B cell (primary cell): ENCODE data around the gene ABCB6. TPM values are rescaled to one million over a fixed set of nuclear protein-coding genes. Genes with fewer than 3 reads are reported as not detected.

Source experiments
- ATAC-seq: fragments of 200-7000 bp; cut with Tn5 transposase; one replicate; pipeline ENCODE4 v1.10.0; 2021; ENCODE audit warnings: low read depth, mild to moderate bottlenecking, moderate number of reproducible peaks, moderate library complexity
- CTCF ChIA-PET: fragments of 350-600 bp; sonication (Branson Sonifier 250); formaldehyde crosslinking; loops from one replicate; lab custom pipeline; 2021; ENCODE audit warnings: antibody characterized with exemption, inconsistent platforms; lab: Charles Lee
- POLR2A ChIA-PET: fragments of 350-600 bp; sonication (Branson Sonifier 250); formaldehyde crosslinking; loops from one replicate; lab custom pipeline; 2021; ENCODE audit warnings: antibody characterized with exemption; lab: Charles Lee
- DNase-seq: peaks from one replicate; pipeline ENCODE4 v3.0.0; 2013
- H2AFZ ChIP-seq: 2 replicates; pipeline ENCODE4 v1.6.1; 2012; ENCODE audit warnings: mild to moderate bottlenecking, low read depth, low read length; ENCODE audit not compliant: insufficient read depth, poor library complexity, severe bottlenecking
- H3K27ac ChIP-seq, 2 donors: 1 replicate in 1 of 2; 2 replicates in 1 of 2; pipeline ENCODE4 v1.5.1; 2012 to 2013; ENCODE audit warnings: low read length in 2 of 2, mild to moderate bottlenecking in 2 of 2, moderate library complexity in 1 of 2
- H3K27me3 ChIP-seq, 4 experiments: fragments of 200-600 bp in 1 of 4; sonication (generic) in 1 of 4; replicated peaks in 1 of 4; 1 replicate in 2 of 4; 2 replicates in 2 of 4; pipeline versions ENCODE4 v1.6.1 to v1.7.0; 2013 to 2016; ENCODE audit warnings: low read length in 3 of 4, mild to moderate bottlenecking in 2 of 4, mixed read lengths in 1 of 4, moderate library complexity in 1 of 4; ENCODE audit not compliant: insufficient read depth in 4 of 4, control insufficient read depth in 3 of 4; ENCODE audit errors: control extremely low read depth in 1 of 4
- H3K36me3 ChIP-seq, 2 experiments: replicated peaks in 1 of 2; 1 replicate in 1 of 2; 2 replicates in 1 of 2; pipeline versions ENCODE4 v1.6.1 to v1.7.1; 2013; ENCODE audit warnings: low read length in 1 of 2; ENCODE audit not compliant: insufficient read depth in 2 of 2, control insufficient read depth in 1 of 2; ENCODE audit errors: control extremely low read depth in 1 of 2, extremely low read depth in 1 of 2
- H3K4me1 ChIP-seq, 2 donors: fragments of 200-600 bp in 1 of 2; sonication (generic) in 1 of 2; 1 replicate in 1 of 2; 2 replicates in 1 of 2; pipeline versions ENCODE4 v1.5.1 to v1.6.1; 2013 to 2017; ENCODE audit warnings: low read length in 2 of 2; ENCODE audit not compliant: control insufficient read depth in 2 of 2, insufficient read depth in 2 of 2
- H3K4me2 ChIP-seq: replicated peaks from 2 replicates; pipeline ENCODE3; 2012; ENCODE audit warnings: mild to moderate bottlenecking, low read depth, low read length; ENCODE audit not compliant: poor library complexity, severe bottlenecking
- H3K4me3 ChIP-seq, 5 experiments: fragments of 200-600 bp in 1 of 5; sonication (generic) in 1 of 5; 1 replicate in 3 of 5; 2 replicates in 2 of 5; pipeline versions ENCODE4 v1.5.1 to v1.7.0; 2011 to 2016; ENCODE audit warnings: low read length in 4 of 5, mild to moderate bottlenecking in 4 of 5, low read depth in 2 of 5, control low read depth in 1 of 5, moderate library complexity in 1 of 5; ENCODE audit not compliant: insufficient read depth in 1 of 5; ENCODE audit errors: control extremely low read depth in 1 of 5, extremely low read depth in 1 of 5
- H3K79me2 ChIP-seq: fragments of 200-600 bp; sonication (generic); one replicate; pipeline ENCODE4 v1.6.0; 2016; ENCODE audit warnings: low read length; ENCODE audit not compliant: control insufficient read depth, insufficient read depth
- H3K9ac ChIP-seq: fragments of 200-600 bp; sonication (generic); 2 replicates; pipeline ENCODE4 v1.6.1; 2017; ENCODE audit warnings: mild to moderate bottlenecking, low read length, moderate library complexity
- H3K9me3 ChIP-seq, 3 donors: one replicate each; pipeline versions ENCODE4 v1.6.1 to v1.7.1; 2013; ENCODE audit warnings: low read length in 2 of 3; ENCODE audit not compliant: control insufficient read depth in 2 of 3, insufficient read depth in 1 of 3; ENCODE audit errors: control extremely low read depth in 1 of 3
- H4K20me1 ChIP-seq: 2 replicates; pipeline ENCODE4 v1.6.0; 2012; ENCODE audit warnings: mild to moderate bottlenecking, low read length; ENCODE audit not compliant: insufficient read depth, control insufficient read depth, poor library complexity, severe bottlenecking
- H3K27ac Mint-ChIP-seq: one replicate; pipeline ENCODE4 v1.8.0; 2021; ENCODE audit warnings: mixed read lengths
- H3K27me3 Mint-ChIP-seq: one replicate; pipeline ENCODE4 v1.8.0; 2021; ENCODE audit warnings: mixed read lengths
- H3K4me1 Mint-ChIP-seq: one replicate; pipeline ENCODE4 v1.8.0; 2021; ENCODE audit warnings: mixed read lengths
- H3K4me3 Mint-ChIP-seq: one replicate; pipeline ENCODE4 v1.8.0; 2021; ENCODE audit warnings: mixed read lengths
- H3K9me3 Mint-ChIP-seq: one replicate; pipeline ENCODE4 v1.8.0; 2022; ENCODE audit warnings: mixed read lengths; ENCODE audit not compliant: insufficient read depth
- EZH2 ChIP-seq: IDR thresholded peaks from 2 replicates; pipeline ENCODE4 v1.6.1; 2012; ENCODE audit warnings: borderline replicate concordance, low read depth, mild to moderate bottlenecking, moderate library complexity, low read length; ENCODE audit not compliant: insufficient read depth, poor library complexity, severe bottlenecking
- WGBS: methylation state at CpG from one replicate; pipeline ENCODE4 v1.1.5; 2013; ENCODE audit warnings: missing lambda C conversion rate; ENCODE audit not compliant: insufficient coverage; 5-methylcytosine and 5-hydroxymethylcytosine counted together
- intact Hi-C: fragments of 100-400 bp; cut with micrococcal nuclease; formaldehyde crosslinking; loops from one replicate; pipeline ENCODE4 v1.10.0; 2022
- polyA plus RNA-seq: library from polyadenylated mRNA; depleted of rRNA; stranded (reverse); fragments of >200 nt; gene quantifications from 2 replicates; pipeline ENCODE4 v1.2.3, GENCODE V29; 2012
- total RNA-seq, 2 donors: library from RNA; stranded (reverse); fragments of 120-200 nt in 1 of 2; gene quantifications; 1 replicate in 1 of 2; 2 replicates in 1 of 2; pipeline versions ENCODE4 v1.2.3 to v1.2.4, GENCODE V29; 2013 to 2022
- TF ChIP-seq, protein P1 (sequence below): fragments of 200-600 bp; IDR thresholded peaks from one replicate; pipeline ENCODE4 v1.8.0; 2022; ENCODE audit warnings: antibody characterized with exemption, mild to moderate bottlenecking

ABCB6 gene
- total and polyA plus RNA-seq, 2 donors (not counting 1 experiment from before 2014, with no cell fraction given), result 10.5 to 15.3 TPM

DNA sequence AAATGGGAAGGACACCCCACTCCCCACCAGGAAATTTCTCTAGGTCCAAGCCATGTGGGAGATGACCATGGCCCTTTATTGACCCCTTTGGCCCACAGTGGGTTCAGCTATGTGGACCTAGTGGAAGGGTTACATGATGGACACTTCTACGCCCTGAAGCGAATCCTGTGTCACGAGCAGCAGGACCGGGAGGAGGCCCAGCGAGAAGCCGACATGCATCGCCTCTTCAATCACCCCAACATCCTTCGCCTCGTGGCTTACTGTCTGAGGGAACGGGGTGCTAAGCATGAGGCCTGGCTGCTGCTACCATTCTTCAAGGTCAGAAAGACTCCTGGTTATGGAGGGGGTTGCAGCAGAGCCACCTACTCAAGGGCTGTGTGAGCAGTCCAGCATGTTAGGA lies 27.8 kb upstream of the ABCB6 start:
- 92% methylated on average over 6 of the region's 10 CpGs for WGBS
- TF ChIP-seq, protein P1, sequence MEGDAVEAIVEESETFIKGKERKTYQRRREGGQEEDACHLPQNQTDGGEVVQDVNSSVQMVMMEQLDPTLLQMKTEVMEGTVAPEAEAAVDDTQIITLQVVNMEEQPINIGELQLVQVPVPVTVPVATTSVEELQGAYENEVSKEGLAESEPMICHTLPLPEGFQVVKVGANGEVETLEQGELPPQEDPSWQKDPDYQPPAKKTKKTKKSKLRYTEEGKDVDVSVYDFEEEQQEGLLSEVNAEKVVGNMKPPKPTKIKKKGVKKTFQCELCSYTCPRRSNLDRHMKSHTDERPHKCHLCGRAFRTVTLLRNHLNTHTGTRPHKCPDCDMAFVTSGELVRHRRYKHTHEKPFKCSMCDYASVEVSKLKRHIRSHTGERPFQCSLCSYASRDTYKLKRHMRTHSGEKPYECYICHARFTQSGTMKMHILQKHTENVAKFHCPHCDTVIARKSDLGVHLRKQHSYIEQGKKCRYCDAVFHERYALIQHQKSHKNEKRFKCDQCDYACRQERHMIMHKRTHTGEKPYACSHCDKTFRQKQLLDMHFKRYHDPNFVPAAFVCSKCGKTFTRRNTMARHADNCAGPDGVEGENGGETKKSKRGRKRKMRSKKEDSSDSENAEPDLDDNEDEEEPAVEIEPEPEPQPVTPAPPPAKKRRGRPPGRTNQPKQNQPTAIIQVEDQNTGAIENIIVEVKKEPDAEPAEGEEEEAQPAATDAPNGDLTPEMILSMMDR, result no peak
- no peak for TF ChIP-seq EZH2
- CTCF ChIA-PET, result interaction anchor here (1.7 to 6.8 kb wide), 5 partner anchors 8 to 47 kb away, joined by 6 to 69 read pairs (median 17); partner anchors contain the start of genes ANKZF1, ATG9A, DNAJB2 and TUBA4A
- Mint-ChIP-seq H3K9me3 (no peaks in the 10 kb centered on the region), H3K27me3 (no peaks in the 10 kb centered on the region), H3K4me1 (peaks cover 75% of the 10 kb centered on the region), H3K4me3 (peak overlapping the region; percentile 57), H3K27ac (peak overlapping the region; percentile 96)
- no peaks in the 10 kb centered on the region for H3K9me3 ChIP-seq
- peaks cover 2 to 34% of the 10 kb centered on the region in 2 experiments for H3K36me3 ChIP-seq
- H3K4me2 ChIP-seq, result peak overlapping the region; percentile 93
- peaks cover 62% of the 10 kb centered on the region for H3K79me2 ChIP-seq
- peak overlapping the region; percentile 6 for H3K9ac ChIP-seq
- peak overlapping the region; percentile 87 to 92 for H3K27ac ChIP-seq
- ATAC-seq, result no peak
- no peak overlapping the region for H2AFZ ChIP-seq
- H4K20me1 ChIP-seq, result peaks cover 5% of the 10 kb centered on the region
- intact Hi-C loops, result no loop called here
- peaks cover 64 to 70% of the 10 kb centered on the region in 2 donors for H3K4me1 ChIP-seq
- H3K4me3 ChIP-seq, result no peak overlapping the region
- no peaks in the 10 kb centered on the region for H3K27me3 ChIP-seq
- no peak for DNase-seq
- POLR2A ChIA-PET, result interaction anchor here (1.7 to 2.7 kb wide), 3 partner anchors 7 to 40 kb away, joined by 9 to 49 read pairs (median 26); partner anchors contain the start of genes ANKZF1, ATG9A, TUBA4A and TUBA4B

DNA sequence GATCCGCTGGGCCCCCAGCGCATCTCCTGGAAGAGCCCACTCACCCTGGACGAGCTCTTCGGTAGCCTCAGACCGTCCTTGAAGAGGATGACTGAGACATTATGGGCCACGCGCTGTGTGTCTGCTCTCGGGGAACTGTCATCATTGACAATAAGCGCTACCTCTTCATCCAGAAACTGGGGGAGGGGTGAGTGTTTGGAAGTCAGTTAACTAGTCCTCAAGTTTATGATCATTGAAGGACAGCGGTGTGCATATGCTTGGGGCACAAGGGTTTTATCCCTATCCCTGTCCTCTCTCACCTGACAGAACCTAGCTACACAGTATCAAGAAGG lies 27.1 kb upstream of the ABCB6 start:
- H3K4me3 ChIP-seq, result peak overlapping the region; percentile 50 to 98 (median 94)
- H2AFZ ChIP-seq, result peak overlapping the region; percentile 96
- H3K9ac ChIP-seq, result peak overlapping the region; percentile 96

More for the DNA sequence above, 27.1 kb upstream of the ABCB6 start:
- peak overlapping the region; percentile 87 to 92 for H3K27ac ChIP-seq
- H3K27me3 Mint-ChIP-seq, result no peaks in the 10 kb centered on the region
- no peaks in the 10 kb centered on the region for H4K20me1 ChIP-seq
- H3K4me1 Mint-ChIP-seq, result peaks cover 68% of the 10 kb centered on the region
- no peaks in the 10 kb centered on the region for H3K27me3 ChIP-seq
- peak overlapping the region; percentile 93 for H3K4me2 ChIP-seq
- peaks cover 0 to 27% of the 10 kb centered on the region in 2 experiments for H3K36me3 ChIP-seq
- H3K4me3 Mint-ChIP-seq, result peak overlapping the region; percentile 92
- ATAC-seq (no peak), DNase-seq (no peak)
- 21% methylated on average over 9 of the region's 10 CpGs for WGBS
- H3K9me3 Mint-ChIP-seq, result no peaks in the 10 kb centered on the region
- POLR2A ChIA-PET, result interaction anchor here (1.5 to 2.7 kb wide), 7 partner anchors 8 to 69 kb away, joined by 6 to 49 read pairs (median 10); partner anchors contain the start of genes ABCB6, ANKZF1, ATG9A and CNPPD1
- peaks cover 55% of the 10 kb centered on the region for H3K79me2 ChIP-seq
- TF ChIP-seq, protein P1, result no peak
- TF ChIP-seq EZH2, result no peak
- H3K9me3 ChIP-seq, result no peaks in the 10 kb centered on the region
- intact Hi-C loops, result loop anchor here (1.0 to 2.0 kb wide), 6 partner anchors 7 to 85 kb away; partner anchors contain the start of genes ANKZF1, ATG9A, CNPPD1 and DNAJB2
- peak overlapping the region; percentile 96 for H3K27ac Mint-ChIP-seq
- CTCF ChIA-PET, result interaction anchor here (0.7 to 3.0 kb wide), 8 partner anchors 8 to 143 kb away, joined by 3 to 25 read pairs (median 5); partner anchors contain the start of genes ANKZF1, ATG9A, DNAJB2 and TUBA4A
- peaks cover 58 to 63% of the 10 kb centered on the region in 2 donors for H3K4me1 ChIP-seq
